ENCODE results near the gene NDST4. TPM values are rescaled to one million over a fixed set of nuclear protein-coding genes. Genes with fewer than 3 reads are reported as not detected.

NDST4 gene
- total RNA-seq, 1 experiment from 2014 or later = not detected

- Histone ChIP-seq H3K9ac (ENCODE audit: low read length) (no peak overlapping the region), H2AFZ (ENCODE audit: low read depth, low read length, poor library complexity, severe bottlenecking) (no peak overlapping the region), H3K4me2 (ENCODE audit: low read length) (no peak overlapping the region), H3K4me3 (replicated peaks in 1 of 2; ENCODE audit: low read depth in 1 of 2, low read length in 2 of 2) (no peak overlapping the region), H3K27ac (ENCODE audit: low read depth, low read length) (no peak overlapping the region), H3K9me2 (ENCODE audit: insufficient read depth) (no peaks in the 10 kb centered on the region), H3K9me3 (ENCODE audit: control insufficient read depth in 1 of 2, insufficient read depth in 1 of 2, low read depth in 1 of 2, low read length in 2 of 2) (no peaks in the 10 kb centered on the region), H3K27me3 (ENCODE audit: insufficient read depth, low read length) (no peaks in the 10 kb centered on the region), H3K36me3 (ENCODE audit: control insufficient read depth in 1 of 2, insufficient read depth in 2 of 2, low read length in 2 of 2) (no peaks in the 10 kb centered on the region), H3K79me2 (ENCODE audit: insufficient read depth, low read length) (no peaks in the 10 kb centered on the region), H3K4me1 (ENCODE audit: control insufficient read depth in 1 of 2, insufficient read depth in 2 of 2, low read length in 2 of 2) (no peaks in the 10 kb centered on the region), H4K20me1 (ENCODE audit: insufficient read depth) (no peaks in the 10 kb centered on the region)
- CTCF ChIA-PET = no interaction called here
- POLR2A ChIA-PET = no interaction called here
- no TSS peak for BruUV-seq (replicated peaks)
- intact Hi-C loops (cut with micrococcal nuclease) = no loop called here
- DNase-seq (ENCODE audit: low read depth, low spot score) (no peak), ATAC-seq (no peak)
- TF ChIP-seq, protein P1, sequence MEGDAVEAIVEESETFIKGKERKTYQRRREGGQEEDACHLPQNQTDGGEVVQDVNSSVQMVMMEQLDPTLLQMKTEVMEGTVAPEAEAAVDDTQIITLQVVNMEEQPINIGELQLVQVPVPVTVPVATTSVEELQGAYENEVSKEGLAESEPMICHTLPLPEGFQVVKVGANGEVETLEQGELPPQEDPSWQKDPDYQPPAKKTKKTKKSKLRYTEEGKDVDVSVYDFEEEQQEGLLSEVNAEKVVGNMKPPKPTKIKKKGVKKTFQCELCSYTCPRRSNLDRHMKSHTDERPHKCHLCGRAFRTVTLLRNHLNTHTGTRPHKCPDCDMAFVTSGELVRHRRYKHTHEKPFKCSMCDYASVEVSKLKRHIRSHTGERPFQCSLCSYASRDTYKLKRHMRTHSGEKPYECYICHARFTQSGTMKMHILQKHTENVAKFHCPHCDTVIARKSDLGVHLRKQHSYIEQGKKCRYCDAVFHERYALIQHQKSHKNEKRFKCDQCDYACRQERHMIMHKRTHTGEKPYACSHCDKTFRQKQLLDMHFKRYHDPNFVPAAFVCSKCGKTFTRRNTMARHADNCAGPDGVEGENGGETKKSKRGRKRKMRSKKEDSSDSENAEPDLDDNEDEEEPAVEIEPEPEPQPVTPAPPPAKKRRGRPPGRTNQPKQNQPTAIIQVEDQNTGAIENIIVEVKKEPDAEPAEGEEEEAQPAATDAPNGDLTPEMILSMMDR (IDR thresholded peaks at IDR 0.05 in 2 of 3, conservative IDR thresholded peaks at IDR 0.05 in 1 of 3; ENCODE audit: borderline replicate concordance in 1 of 3, insufficient read depth in 1 of 3, low read depth in 2 of 3, low read length in 2 of 3) = no peak
- TF ChIP-seq POLR2AphosphoS5 (IDR thresholded peaks at IDR 0.05; ENCODE audit: low read depth, low read length) = no peak
- TF ChIP-seq CEBPB (IDR thresholded peaks at IDR 0.05; ENCODE audit: low read depth) = no peak
- TF ChIP-seq EZH2 (IDR thresholded peaks at IDR 0.05) = no peak
- no peak for TF ChIP-seq TCF7L2 (IDR thresholded peaks at IDR 0.05; ENCODE audit: borderline replicate concordance, extremely low read depth, insufficient read depth, insufficient read length)
- no peak for TF ChIP-seq EZH2phosphoT487 (IDR thresholded peaks at IDR 0.05; ENCODE audit: borderline replicate concordance)
- no peak for TF ChIP-seq YY1 (IDR thresholded peaks at IDR 0.05; ENCODE audit: extremely low read depth, insufficient replicate concordance, low read depth, low read length)
- TF ChIP-seq POLR2A (IDR thresholded peaks at IDR 0.05; ENCODE audit: borderline replicate concordance, extremely low read depth, insufficient read depth, insufficient read length) = no peak
- TF ChIP-seq RAD21 (IDR thresholded peaks at IDR 0.05; ENCODE audit: low read depth) = no peak
- no peak for TF ChIP-seq ELF1 (IDR thresholded peaks at IDR 0.05; ENCODE audit: borderline replicate concordance, low read depth)
- TF ChIP-seq, protein P2, sequence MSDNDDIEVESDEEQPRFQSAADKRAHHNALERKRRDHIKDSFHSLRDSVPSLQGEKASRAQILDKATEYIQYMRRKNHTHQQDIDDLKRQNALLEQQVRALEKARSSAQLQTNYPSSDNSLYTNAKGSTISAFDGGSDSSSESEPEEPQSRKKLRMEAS (IDR thresholded peaks at IDR 0.05) = no peak
- TF ChIP-seq JUND (IDR thresholded peaks at IDR 0.05) = no peak
- no peak for TF ChIP-seq ZFX (IDR thresholded peaks at IDR 0.05)
- TF ChIP-seq FOSL1 (IDR thresholded peaks at IDR 0.05; ENCODE audit: low read depth) = no peak
- TF ChIP-seq, protein P3, sequence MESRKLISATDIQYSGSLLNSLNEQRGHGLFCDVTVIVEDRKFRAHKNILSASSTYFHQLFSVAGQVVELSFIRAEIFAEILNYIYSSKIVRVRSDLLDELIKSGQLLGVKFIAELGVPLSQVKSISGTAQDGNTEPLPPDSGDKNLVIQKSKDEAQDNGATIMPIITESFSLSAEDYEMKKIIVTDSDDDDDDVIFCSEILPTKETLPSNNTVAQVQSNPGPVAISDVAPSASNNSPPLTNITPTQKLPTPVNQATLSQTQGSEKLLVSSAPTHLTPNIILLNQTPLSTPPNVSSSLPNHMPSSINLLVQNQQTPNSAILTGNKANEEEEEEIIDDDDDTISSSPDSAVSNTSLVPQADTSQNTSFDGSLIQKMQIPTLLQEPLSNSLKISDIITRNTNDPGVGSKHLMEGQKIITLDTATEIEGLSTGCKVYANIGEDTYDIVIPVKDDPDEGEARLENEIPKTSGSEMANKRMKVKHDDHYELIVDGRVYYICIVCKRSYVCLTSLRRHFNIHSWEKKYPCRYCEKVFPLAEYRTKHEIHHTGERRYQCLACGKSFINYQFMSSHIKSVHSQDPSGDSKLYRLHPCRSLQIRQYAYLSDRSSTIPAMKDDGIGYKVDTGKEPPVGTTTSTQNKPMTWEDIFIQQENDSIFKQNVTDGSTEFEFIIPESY (IDR thresholded peaks at IDR 0.05; ENCODE audit: extremely low read depth, insufficient replicate concordance, low read length) = no peak
- TF ChIP-seq ZNF274 (IDR thresholded peaks at IDR 0.05; ENCODE audit: low read depth, low read length) = no peak
- TF ChIP-seq EGR1 (IDR thresholded peaks at IDR 0.05; ENCODE audit: low read depth) = no peak
- TF ChIP-seq, protein P4, sequence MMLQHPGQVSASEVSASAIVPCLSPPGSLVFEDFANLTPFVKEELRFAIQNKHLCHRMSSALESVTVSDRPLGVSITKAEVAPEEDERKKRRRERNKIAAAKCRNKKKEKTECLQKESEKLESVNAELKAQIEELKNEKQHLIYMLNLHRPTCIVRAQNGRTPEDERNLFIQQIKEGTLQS (IDR thresholded peaks at IDR 0.05) = no peak
- no peak for TF ChIP-seq CBX3 (IDR thresholded peaks at IDR 0.05; ENCODE audit: low read depth)
- no peak for TF ChIP-seq SRF (IDR thresholded peaks at IDR 0.05; ENCODE audit: low read depth)
- RAD21 ChIA-PET (ENCODE audit: low non-redundant PET in 1 of 2, low total read pairs in 2 of 2, uncharacterized antibody in 2 of 2, unreplicated experiment in 2 of 2) = no interaction called here
Measured at GRCh38 chr4:114879916-114880669, 233.3 kb downstream of the NDST4 start.

Measured in HCT116 (cell line).